Measurements from ENCODE around the gene DCAF6.
"Not testable (repeated sequence)": the region's sequence is repeated elsewhere in the genome, so short reads cannot be mapped to it uniquely, and the experiment has no call there.

Gene DCAF6

DNA sequence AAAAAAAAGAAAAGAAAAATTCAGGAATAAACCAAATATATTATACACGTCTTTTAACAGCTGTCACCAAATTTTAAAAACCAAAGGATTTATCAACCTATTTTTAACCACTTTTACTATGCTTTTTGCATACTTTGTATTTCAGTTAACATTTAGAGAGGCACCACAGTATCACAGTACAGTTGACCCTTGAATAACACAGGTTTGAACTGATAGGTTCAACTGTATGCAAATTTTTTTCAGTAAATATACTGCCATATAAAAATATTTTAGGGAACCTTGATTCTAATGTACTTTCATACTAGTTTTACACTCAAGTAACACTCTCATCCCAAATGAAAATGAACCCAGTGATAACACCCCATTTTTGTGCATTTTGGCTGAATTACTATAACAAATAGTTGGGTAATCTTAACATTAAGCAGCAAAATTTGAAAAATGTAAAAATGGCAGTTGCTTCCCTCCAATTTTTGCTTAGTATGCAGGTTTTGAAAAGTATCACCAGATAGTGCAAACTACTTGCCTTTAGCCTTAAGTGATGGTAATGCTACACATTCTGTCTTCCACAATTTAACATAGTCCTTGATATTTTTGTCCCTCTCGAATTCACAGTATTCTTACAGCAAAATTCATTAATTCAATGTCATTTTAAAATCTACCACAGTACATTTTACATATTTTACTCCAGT lies 11.8 kb upstream of the DCAF6 start:
- DNase-seq (ENCODE audit: low read depth in 2 of 2), result no peak

DNA sequence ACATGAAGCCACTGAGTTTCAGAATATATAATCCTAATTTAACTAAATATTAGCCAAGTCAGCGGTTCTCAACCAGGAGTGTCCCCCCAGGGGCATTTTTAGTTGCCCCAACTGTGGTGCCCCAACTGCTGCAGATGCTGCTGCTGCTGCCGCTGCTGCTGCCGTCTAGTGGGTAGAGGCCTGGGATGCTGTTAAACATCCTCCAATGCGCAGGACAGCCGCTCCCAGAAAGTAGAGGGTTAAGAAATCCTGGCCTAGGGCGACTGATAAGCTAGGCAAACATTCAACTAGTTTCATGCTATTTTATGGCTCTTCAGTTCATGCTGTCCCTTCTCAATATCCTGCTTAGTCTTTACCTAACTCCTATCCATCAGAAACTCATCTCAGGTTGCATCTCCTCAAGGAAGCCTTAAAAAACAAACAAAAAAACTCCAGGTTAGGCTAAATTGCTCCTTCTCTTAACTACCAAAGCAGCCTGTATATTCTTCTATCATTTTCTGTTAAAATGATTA lies 9.9 kb upstream of the DCAF6 start:
- DNase-seq (ENCODE audit: low read depth in 2 of 2), result no peak

DNA sequence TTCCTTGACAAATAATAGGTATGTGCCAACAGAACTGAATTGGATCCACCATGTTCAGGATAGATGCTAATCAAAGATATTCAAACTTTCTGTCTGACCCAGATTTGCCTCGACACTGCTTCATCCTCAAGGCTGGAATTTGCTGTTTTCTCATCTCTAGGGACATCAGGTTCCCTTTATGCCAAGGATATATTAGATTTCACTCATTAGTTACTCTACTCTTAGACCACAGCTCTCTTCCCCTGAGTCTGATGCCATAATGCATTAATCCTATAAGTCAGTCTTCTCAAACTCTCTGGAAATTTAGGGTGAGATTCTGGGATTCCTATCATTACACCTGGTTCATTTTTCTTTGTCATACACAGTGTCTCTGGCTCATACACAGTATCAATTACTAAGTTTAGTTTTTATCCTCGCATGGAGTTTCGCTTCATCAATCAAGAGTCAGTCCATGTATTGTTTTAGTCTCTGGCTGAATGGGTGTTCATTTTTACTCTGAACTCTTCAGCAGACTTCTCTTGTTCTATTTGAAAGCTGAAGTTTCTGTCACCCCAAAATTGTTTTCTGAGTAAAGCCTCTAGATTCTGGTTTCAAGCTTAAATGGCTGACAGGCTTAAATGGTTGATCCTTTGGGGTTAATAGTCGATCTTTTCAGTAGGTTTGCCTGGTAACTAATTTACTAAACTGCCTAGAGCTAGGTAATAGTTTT lies 9.3 kb upstream of the DCAF6 start:
- no peak for DNase-seq (ENCODE audit: low read depth in 2 of 2)

DNA sequence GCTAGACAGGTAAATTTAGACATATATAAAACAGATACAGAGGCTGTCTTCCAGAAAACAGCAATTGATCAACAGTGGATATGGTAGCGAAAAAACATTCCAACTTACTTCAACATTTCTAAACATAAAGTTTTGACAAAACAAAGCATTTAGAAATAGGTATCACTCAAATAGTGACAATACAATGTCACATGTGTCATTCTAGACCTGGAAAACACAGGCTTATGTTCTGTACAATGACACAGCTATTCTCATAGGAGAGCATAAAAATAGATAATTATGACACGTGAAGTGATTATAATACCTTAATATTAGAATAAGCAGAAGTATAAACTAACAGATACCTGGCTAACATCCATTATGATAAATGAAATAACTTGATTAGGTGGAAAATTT lies 8.0 kb upstream of the DCAF6 start:
- no peak for DNase-seq (ENCODE audit: low read depth in 2 of 2)

DNA sequence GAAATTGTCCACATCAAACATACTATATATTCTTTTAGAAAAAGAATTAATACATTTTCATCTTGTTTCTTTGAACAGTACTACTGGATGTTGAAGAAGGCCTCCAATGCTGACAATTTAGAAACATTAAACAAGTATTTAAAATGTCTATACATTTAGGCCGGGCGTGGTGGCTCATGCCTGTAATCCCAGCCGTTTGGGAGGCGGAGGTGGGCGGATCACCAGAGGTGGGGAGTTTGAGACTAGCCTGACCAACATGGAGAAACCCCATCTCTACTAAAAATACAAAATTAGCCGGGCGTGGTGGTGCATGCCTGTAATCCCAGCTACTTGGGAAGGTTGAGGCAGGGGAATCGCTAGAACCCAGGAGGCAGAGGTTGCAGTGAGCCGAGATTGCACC lies 7.6 kb upstream of the DCAF6 start:
- not testable (repeated sequence) for DNase-seq (ENCODE audit: low read depth in 2 of 2)

DNA sequence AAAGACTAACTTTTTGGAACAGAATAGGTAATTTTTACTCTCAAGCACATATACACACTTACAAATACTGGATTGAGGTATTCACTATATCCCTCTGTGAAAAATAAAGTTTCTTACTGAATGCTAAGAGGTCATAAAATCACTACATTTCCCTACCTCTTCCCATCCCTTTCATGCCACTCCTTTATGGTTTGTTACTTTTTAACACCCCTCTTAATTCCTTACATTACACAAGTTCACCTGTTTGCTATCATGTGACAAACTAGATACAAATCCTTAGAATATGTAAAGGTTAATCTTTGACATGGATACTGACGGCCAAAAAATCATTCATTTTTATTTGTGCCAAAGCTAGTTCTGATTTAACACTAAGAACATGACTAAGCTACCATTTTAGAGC lies 6.8 kb upstream of the DCAF6 start:
- no peak for DNase-seq (ENCODE audit: low read depth in 2 of 2)

DNA sequence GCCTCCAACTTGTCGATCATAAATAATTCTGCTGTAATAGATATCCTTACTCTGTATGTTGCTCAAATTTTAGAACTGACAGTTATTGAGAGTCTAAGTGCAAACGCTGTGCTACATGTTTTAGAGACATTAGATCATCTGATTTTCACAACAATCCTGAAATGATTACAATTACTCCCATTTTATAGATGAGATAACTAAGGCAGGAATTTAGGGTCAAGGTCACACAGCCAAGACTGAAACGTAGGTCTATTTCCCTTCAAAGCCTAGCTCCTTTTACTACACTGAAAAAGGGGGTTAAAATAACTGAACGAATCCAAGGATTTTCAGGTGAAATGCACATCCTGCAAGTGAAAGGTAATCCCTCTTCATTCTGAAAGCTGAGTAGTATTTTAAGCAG lies 2.7 kb upstream of the DCAF6 start:
- DNase-seq (ENCODE audit: low read depth in 2 of 2), result no peak

DNA sequence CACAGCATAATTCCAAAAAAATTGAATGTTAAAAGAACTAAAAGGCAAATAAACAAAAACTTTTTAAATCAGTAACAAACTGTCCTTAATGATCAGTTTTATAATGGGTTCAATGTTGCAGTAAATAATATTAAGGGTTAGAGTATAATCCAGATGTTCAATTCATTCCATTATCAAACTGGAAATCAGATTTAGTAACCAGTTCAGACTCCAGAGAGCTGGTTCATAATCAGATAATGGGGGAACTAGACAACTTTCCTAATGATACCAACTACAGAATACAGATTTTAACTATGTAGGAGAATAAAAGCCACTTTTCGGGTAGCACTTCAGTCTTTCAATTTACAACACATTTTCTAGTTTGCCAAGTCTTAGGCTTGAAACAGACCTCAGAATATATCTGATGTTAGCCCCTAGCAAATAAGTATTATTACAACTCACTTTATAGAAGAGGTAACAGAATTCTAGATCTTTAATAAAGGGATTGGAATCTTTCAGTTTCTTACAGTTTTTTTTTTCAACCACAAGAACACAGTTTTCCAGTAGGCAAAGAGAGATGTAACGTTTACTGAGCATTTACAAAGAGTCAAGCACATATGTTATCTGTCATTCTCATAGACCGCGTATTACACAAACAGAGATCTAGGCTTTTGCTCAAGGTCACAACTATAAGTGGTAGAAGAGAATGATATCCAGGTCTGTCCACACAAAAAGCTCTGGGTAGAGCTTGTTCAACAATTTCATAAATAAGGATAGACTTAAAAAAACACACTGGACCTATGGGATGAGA lies 1.9 kb upstream of the DCAF6 start:
- no peak for DNase-seq (ENCODE audit: low read depth in 2 of 2)

DNA sequence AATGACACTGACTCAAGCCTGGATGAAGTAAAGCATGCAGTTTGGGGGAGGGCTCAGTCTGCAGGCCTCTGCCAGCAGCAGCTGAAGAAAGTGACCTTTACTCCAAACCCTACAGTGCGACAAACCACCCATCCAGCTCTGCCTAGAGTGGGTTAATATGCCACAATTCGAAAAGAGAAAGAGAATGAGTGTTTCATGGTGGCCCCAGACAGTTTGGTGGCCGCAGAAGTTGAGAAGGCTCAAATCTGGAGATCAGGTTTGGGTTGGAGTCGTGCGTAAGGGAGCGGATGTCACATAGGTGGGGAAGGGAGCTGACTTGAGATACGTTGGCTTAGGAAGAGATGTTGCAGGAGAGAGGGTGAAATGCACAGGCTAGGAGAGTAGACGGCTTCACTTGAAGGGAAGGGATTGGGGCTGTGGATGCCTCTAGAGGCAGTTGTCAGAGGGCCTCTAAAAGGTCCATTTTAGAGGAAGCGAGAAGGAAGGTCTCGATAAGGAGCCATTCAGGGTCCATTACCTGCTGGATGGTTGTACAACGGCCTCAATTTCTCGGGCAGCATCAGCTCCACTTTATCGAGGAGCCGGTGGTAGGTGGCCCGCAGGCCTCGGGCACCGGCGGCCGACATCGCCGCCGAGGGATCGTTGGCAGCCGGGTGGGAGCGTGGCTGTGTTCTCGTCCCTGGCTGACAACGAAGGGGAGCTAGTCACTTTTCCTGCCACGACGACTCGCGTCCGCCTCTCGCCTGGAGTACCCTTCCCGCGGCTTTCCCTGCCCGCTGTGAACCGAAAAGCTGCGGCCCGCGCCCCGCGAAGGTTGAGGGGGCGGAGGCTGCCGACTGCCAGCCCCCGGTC lies 1.0 kb upstream of the DCAF6 start:
- DNase-seq (ENCODE audit: low read depth in 2 of 2), result peak in 1 of 2 donors; percentile 2

DNA sequence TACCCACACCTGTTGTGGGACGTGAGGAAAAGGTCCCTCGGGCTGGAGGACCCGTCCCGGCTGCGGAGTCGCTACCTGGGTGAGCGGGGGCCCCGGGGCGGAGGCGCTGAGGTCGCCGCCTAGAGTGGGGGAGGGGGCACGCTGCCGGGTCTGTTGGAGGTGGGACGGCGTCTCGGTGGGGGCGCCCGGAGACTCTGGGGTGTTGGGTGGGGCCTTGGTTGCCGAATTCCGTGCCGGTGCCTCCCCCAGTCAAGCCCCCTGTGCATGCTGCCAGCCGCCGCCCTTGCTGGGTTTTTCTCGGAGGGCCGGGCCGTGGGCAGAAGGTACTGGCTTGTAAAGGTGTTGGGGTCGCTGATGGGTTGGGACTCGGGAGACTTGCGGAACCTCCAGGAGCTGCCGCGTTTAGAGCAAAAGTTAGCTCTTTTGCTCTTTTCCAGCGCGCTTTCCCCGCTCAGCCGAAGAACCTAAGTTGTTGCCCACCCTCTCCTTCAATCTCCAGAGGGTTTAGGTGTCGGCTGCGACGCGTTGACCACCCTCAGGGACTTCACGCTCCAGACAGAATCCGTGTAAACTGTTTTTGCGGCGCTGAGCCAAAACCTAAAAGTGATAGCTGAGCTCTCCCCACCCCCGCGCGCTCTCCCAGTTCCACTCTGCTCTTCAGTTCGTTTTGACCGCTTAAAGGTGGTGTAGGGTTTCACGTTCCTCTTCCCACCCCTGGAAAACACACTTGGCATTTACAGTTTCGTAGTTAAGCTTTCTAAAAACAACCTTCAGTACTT lies 636 bp downstream of the DCAF6 start, which contains the start of gene MPC2:
MPC2 (minus strand) TSS at position 143 of the 779 bp plus-strand sequence. CDS start 1,231 bp downstream, outside the sequence.
- DNase-seq (ENCODE audit: low read depth in 2 of 2), result peak; percentile 42 to 61

DNA sequence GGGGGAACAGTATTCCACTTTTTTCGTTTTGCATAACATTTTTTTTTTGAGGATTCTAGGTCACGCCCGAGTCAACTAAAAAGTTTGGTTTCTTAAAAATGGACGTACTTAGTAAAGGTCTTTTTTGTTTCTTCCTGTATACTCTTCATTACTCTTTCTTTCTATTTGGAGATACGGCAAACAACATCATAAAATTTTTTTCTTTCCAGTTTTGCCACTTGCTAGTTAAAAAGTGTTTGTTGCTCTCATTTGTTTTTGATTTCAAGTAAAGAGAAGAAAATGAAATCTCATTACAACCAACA lies 1.2 kb downstream of the DCAF6 start:
- DNase-seq (ENCODE audit: low read depth in 2 of 2), result no peak

DNA sequence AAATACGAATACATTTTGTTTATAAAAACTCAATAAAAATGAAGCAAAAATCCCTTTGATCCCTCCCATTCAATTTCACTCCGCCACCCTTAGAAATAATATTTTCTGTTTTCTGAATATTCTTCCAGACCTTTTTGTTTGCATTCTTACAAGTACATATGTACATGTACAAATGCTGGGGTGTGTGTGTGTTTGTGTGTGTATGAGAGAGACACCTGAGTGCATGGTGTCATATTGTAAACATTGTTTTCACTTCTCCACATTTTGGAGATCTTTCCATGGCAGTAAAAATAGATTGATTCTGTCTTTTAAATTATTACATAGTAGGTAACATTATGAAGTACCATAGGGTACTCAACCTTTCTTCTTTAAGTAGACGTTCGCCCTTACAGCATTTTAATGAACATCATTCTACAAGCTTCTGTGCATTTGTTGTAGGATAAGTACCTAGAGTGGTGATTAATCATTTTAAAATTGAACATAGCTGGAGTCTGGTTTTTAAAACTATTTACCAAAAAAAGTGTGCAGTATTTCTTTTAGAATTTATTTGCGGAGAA lies 1.7 kb downstream of the DCAF6 start:
- DNase-seq (ENCODE audit: low read depth in 2 of 2), result no peak

DNA sequence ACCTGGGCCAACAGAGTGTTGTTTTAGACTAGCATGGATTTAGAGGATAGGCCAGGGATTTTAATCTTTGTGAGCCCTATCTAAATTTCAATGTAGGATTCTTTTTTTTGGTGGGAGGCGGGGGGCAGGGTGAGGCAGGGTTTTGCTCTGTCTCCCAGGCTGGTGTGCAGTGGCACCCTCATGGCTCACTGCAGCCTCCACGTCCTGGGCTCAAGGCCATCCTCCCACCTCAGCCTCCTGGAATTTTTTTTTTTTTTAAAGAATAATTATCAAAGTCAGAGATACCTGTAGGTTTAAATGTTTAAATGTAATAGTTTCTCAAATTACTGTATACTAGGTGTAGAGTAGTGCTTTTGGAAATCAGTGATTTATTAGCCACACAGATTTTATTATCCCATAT lies 3.8 kb downstream of the DCAF6 start:
- DNase-seq (ENCODE audit: low read depth in 2 of 2), result no peak

DNA sequence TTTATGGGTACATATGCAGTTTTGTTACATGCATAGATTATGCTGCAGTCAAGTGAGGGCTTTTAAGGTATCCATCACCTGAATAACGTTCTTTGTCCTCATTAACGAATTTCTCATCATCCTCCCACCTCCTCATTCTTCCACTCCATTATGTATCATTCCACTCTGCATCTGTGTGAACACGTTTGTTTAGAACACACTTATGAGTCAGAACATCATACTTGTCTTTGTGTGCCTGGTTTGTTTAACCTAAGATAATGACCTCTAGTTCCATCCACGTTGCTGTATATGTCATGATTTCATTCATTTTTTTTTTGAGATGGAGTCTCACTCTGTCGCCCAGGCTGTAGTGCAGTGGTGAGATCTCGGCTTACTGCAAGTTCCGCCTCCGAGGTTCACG lies 7.1 kb downstream of the DCAF6 start:
- no peak for DNase-seq (ENCODE audit: low read depth in 2 of 2)

DNA sequence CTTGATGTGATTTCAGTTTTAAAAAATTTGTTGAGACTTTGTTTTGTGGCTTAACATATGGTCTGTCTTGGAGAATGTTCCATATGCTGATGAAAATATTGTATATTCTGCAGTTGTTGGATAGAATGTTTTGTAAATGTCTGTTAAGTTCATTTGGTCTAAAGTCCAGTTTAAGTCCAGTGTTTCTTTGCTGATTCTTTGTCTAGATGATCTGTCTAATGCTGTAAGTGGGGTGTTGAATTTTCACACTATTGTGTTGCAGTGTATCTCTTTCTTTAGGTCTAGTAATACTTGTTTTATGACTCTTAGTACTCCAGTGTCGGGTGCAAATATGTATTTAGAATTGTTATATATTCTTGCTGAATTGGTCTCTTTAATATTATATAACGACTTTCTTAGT lies 11.2 kb downstream of the DCAF6 start:
- DNase-seq (ENCODE audit: low read depth in 2 of 2), result no peak

DNA sequence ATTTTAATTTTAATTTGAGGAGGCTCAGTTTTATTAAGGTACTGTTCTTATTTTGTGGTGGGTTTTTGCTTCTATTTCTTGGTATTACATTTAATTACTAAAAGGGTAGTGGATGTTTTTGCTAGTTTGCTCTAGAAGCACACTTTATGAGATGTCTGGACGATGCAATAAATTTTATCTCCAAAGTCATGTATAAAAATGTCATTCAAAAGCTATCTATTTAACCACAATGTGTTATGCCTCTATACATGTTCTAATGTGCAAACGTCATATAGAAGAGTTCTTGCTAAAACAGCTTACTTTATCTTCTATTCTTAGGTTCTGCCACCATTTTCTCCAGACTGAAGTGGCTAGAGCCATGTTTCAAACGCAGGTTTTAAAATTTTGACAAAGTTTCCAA lies 13.3 kb downstream of the DCAF6 start:
- no peak for DNase-seq (ENCODE audit: low read depth in 2 of 2)

DNA sequence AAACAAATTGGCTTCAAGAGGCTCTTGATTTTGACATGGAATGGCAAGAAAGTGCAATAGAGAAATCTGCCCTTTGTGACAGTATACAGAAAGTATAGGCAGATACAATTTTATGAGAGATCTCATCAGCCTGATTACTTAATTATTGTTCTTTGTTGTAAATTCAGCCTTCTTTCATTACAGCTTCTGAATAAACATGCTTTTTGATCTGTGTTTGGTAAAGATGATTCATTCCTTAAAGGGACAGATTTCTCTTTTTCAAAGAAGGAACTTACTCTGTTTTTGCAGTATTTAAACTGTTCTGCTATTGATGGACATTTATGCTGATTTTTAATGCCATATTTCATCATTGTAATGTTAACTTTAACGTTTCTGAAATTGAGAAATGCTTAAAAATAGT lies 14.1 kb downstream of the DCAF6 start:
- no peak for DNase-seq (ENCODE audit: low read depth in 2 of 2)

DNA sequence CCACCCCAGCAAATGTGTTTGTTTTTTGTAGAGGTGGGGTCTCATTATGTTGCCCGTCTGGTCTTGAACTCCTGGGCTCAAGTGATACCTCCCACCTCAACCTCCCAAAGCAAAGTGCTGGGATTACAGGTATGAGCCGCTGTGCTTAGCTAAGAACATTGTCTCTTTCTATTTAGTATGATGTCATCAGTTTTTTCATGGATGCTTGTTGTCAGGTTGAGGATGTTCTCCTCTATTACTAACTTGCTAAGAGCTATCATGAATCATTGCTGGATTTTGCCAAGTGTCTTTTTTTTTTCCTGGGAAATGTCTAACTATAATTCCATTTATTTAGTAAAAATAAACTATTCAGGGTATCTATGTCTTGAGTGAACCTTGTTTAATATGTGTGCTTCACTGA lies 19.4 kb downstream of the DCAF6 start:
- no peak for DNase-seq (ENCODE audit: low read depth in 2 of 2)

DNA sequence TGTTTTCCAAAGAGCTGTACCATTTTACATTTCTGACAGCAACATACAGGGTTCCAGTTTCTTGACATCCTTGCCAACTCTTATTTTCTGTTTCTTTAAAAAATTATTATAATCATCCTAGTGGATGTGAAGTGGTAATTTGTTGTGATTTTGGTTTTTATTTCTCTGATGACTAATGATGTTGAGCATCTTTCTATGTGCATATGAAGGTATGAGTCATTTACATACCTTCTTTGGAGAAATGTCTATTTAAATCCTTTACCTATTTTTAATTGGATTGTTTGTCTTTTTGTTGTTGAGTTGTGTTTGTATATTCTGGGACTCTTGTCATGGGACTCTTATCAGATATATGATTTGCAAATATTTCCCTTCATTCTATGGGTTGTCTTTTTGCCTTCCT lies 21.2 kb downstream of the DCAF6 start:
- DNase-seq (ENCODE audit: low read depth in 2 of 2), result no peak

DNA sequence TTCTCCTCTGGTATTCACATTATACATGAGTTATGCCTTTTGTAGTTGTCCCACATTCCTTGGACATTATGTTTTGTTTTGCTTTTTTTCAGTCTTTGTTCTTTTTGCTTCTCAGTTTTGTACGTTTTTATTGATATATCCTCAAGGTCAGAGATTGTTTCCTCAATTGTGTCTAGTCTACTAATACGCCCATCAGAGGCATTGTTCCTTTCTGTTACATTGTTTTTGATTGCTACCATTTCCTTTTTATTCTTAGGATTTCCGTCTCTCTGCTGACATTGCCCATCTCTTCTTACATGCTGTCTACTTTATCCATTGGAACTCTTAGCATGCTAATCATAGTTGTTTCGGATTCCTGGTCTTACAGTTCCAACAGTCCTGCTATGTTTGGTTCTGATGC lies 28.2 kb downstream of the DCAF6 start:
- no peak for DNase-seq (ENCODE audit: low read depth in 2 of 2)

DNA sequence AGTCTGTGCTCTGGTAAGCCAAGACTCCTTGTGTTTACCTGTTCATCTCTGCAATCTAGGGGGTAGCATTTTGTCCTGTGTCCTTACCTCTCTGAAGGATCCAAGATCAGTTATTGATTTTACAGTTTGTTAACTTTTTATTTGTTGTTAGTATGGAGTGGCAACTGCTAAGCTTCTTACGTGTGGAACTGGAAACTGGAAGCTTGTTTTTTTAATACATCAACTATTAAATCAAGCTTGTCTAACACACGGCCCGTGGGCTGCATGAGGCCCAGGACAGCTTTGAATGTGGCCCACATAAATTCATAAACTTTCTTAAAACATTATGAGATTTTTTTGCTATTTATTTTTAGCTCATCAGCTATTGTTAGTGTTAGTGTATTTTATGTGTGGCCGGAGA lies 29.6 kb downstream of the DCAF6 start:
- no peak for DNase-seq (ENCODE audit: low read depth in 2 of 2)
